GM12873 (cell line): ENCODE data around the gene CCDC13.

ENCODE experiments used
- CTCF ChIP-seq: IDR thresholded peaks from 2 replicates; pipeline ENCODE4 v1.5.1; 2012; ENCODE audit warnings: low read depth, mild to moderate bottlenecking, moderate library complexity, low read length, control low read depth; ENCODE audit not compliant: insufficient read depth; ENCODE audit errors: missing control alignments

CCDC13 gene

GRCh38 chr3:42734263-42734860 lies 38.7 kb downstream of the CCDC13 start:
- TF ChIP-seq CTCF: no peak

- no peak for TF ChIP-seq CTCF
These were observed 39.4 kb downstream of the CCDC13 start for GRCh38 chr3:42733501-42734262.

DNA sequence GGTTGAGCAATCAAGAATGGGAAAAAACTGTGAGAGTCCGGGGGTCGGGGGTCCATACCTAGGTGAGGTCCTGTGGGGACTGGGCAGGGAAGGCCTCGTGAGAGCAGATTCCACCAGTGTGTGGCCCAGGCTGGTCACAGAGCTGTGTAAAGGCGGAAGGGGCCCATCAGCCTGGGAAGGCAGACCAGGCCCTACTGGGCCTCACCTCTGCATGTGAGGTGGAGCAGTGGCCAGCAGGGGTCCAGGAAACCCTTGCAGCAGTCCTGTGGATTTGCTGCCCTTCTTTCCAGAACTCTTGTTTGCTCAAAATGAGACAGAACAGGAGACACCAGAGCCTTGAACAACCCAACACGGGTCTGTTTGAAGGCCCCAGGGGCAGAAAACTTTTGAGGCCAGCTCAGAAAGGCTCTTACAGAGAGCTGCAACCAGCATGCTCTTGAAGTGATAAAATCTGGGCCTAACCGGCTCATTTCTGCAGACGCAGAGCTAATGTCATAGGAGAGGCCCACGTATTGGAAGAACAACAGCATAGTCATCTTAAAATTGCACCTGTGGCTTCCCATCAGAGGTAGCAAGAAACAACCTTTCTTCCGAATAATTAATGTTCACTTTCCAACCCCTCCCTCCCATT lies 40.1 kb downstream of the CCDC13 start:
- peak; percentile 15 for TF ChIP-seq CTCF

DNA sequence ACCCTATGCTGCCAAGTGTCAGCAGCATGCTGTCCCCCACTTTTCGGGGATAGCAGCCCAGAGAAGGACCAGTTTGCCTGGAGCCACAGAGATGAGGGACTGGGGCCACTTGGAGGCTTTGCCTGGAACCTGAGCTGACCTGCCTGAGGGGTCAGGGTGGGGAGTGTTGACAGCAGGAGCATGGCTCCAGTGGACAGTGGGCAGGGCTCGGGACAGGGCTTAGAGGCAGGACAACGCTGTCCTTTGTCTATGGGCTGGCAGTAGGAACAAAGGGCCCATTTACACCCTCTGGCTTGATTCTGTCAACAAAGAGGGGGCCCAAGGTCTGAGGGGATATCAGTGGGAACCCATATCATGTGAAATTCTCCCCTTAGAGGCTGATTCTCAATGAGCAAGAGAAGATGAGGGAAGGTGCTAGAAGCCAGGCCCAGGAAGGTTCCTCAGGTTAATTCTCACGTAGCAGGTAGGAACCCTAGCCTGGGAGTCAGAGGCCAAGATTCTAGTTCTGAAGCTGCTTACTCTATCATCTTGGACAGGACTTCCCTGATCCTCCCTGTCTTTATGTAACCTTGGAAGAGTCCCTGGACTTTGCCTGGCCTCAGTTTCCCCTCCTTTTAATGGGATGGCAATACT lies 40.7 kb downstream of the CCDC13 start:
- TF ChIP-seq CTCF: no peak

GRCh38 chr3:42731476-42732195 lies 41.4 kb downstream of the CCDC13 start:
- TF ChIP-seq CTCF: no peak

DNA sequence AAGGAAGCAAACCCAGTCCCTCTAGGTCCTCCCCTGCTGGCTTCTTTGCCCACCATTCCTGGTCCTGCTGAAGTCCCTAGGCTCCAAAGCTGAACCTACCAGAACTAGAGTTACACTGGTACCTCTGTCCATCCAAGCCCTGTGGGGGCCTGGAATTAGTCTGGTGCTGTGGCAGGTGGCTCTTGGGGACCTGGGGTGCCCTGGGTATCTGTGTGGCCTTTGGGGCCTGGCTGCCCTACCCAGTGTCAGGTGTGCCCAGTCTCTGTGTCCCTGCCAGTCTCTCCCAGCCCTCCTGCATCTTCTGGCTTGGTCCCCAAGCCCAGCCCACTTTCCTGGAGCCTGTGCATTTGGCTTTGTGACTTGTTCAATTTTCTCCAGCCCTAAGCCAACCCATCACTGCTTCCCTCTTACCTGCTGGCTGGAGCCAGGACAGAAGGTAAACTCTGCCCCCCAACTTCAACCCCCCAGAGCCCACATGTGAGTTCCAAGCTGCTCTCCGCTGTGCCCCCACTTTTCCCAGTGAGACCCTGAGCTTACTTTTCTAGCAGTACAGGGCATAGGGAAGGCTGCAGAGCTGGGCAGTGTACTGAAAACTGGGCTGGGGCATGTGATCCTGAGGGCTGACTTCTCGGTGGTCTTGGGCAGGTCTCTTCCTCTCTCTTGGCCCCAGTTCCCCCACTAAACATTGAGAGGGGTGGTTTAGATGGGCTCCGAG lies 42.2 kb downstream of the CCDC13 start:
- no peak for TF ChIP-seq CTCF
